Nephron progenitor cell (in vitro differentiated cells): ENCODE measurements around the gene ZFP28.
A peak's percentile ranks its signal among the peaks of the same experiment; 100 is the strongest.

Source experiments
- DNase-seq: peaks from one replicate; pipeline ENCODE4 v3.0.0; 2021
- H3K27ac Mint-ChIP-seq: 2 replicates; pipeline ENCODE4 v1.8.0; 2021; ENCODE audit warnings: mild to moderate bottlenecking, moderate library complexity, mixed read lengths
- H3K27me3 Mint-ChIP-seq: 2 replicates; pipeline ENCODE4 v1.8.0; 2021; ENCODE audit warnings: mild to moderate bottlenecking, low read depth, mixed read lengths; ENCODE audit not compliant: poor library complexity
- H3K36me3 Mint-ChIP-seq: 2 replicates; pipeline ENCODE4 v1.8.0; 2021; ENCODE audit warnings: low read depth, mixed read lengths
- H3K4me1 Mint-ChIP-seq: 2 replicates; pipeline ENCODE4 v1.8.0; 2021; ENCODE audit warnings: mixed read lengths
- H3K4me3 Mint-ChIP-seq: 2 replicates; pipeline ENCODE4 v1.8.0; 2021; ENCODE audit warnings: mild to moderate bottlenecking, moderate library complexity, mixed read lengths
- H3K9me3 Mint-ChIP-seq: 2 replicates; pipeline ENCODE4 v1.8.0; 2021; ENCODE audit warnings: mild to moderate bottlenecking, moderate library complexity, mixed read lengths
- CTCF ChIP-seq: fragments of 200-600 bp; sonication (generic); IDR thresholded peaks from 2 replicates; pipeline ENCODE4 v1.5.0; 2021; ENCODE audit warnings: antibody characterized with exemption

ZFP28 gene

GRCh38 chr19:56562766-56563165 is 24.0 kb downstream of the ZFP28 start:
- peaks cover 98% of the 10 kb centered on the region for H3K9me3 Mint-ChIP-seq
- DNase-seq = no peak

GRCh38 chr19:56566904-56567273 is 28.1 kb downstream of the ZFP28 start:
- TF ChIP-seq CTCF = no peak
- Mint-ChIP-seq H3K27ac (peak overlapping the region; percentile 89), H3K9me3 (peaks cover 96% of the 10 kb centered on the region)

More at GRCh38 chr19:56562766-56563165, 24.0 kb downstream of the ZFP28 start:
- Mint-ChIP-seq H3K36me3 (peaks cover 37% of the 10 kb centered on the region), H3K4me3 (no peak overlapping the region), H3K27ac (no peak overlapping the region), H3K4me1 (peaks cover 9% of the 10 kb centered on the region), H3K27me3 (peaks cover 4% of the 10 kb centered on the region)
- no peak for TF ChIP-seq CTCF

GRCh38 chr19:56567274-56568120 is 28.7 kb downstream of the ZFP28 start, which contains the start of gene ZNF470:
Gene ZNF470 (plus strand): TSS chr19:56567468. CDS start chr19:56570312, 2,844 bp downstream.
- H3K36me3 Mint-ChIP-seq = peaks cover 82% of the 10 kb centered on the region
- peak; percentile 95 for DNase-seq
- no peaks in the 10 kb centered on the region for H3K27me3 Mint-ChIP-seq
- peak within 1 kb of the TSS; percentile 89 for H3K27ac Mint-ChIP-seq
- peaks cover 96% of the 10 kb centered on the region for H3K9me3 Mint-ChIP-seq
- peaks cover 12% of the 10 kb centered on the region for H3K4me1 Mint-ChIP-seq
- no peak for TF ChIP-seq CTCF
- peak within 1 kb of the TSS; percentile 97 for H3K4me3 Mint-ChIP-seq

More at GRCh38 chr19:56566904-56567273, 28.1 kb downstream of the ZFP28 start:
- H3K36me3 Mint-ChIP-seq = peaks cover 75% of the 10 kb centered on the region
- H3K4me3 Mint-ChIP-seq = peak overlapping the region; percentile 97
- H3K27me3 Mint-ChIP-seq = no peaks in the 10 kb centered on the region
- peak; percentile 63 for DNase-seq
- H3K4me1 Mint-ChIP-seq = peaks cover 12% of the 10 kb centered on the region

- H3K36me3 Mint-ChIP-seq = peaks cover 100% of the 10 kb centered on the region
- DNase-seq = no peak
- peaks cover 5% of the 10 kb centered on the region for H3K4me1 Mint-ChIP-seq
- TF ChIP-seq CTCF = no peak
- H3K9me3 Mint-ChIP-seq = peaks cover 98% of the 10 kb centered on the region
- H3K4me3 Mint-ChIP-seq = no peak overlapping the region
- H3K27me3 Mint-ChIP-seq = no peaks in the 10 kb centered on the region
- no peak overlapping the region for H3K27ac Mint-ChIP-seq
Measured at GRCh38 chr19:56572589-56572988, 33.8 kb downstream of the ZFP28 start.

- no peak for DNase-seq
- no peaks in the 10 kb centered on the region for H3K4me1 Mint-ChIP-seq
- H3K9me3 Mint-ChIP-seq = peaks cover 98% of the 10 kb centered on the region
- peaks cover 100% of the 10 kb centered on the region for H3K36me3 Mint-ChIP-seq
- H3K4me3 Mint-ChIP-seq = no peak overlapping the region
- H3K27ac Mint-ChIP-seq = no peak overlapping the region
- no peaks in the 10 kb centered on the region for H3K27me3 Mint-ChIP-seq
- no peak for TF ChIP-seq CTCF
Measured at GRCh38 chr19:56573914-56574313, 35.2 kb downstream of the ZFP28 start.
